Calu3 (cell line): ENCODE data around the gene ASAP2. TPM values are rescaled to one million over a fixed set of nuclear protein-coding genes. Genes with fewer than 3 reads are reported as not detected.

Source experiments
- BruUV-seq: library from RNA; stranded (reverse); fragments of 400-500 nt; replicated peaks from 2 replicates; lab custom pipeline; 2021; lab: Mats Ljungman, UMichigan
- CTCF ChIA-PET: fragments of 300-600 bp; sonication (Branson Sonifier 250); formaldehyde crosslinking; loops from one replicate; lab custom pipeline; 2022; ENCODE audit warnings: antibody characterized with exemption; lab: Charles Lee
- DNase-seq: peaks from one replicate; pipeline ENCODE4 v3.0.0; 2022
- H3K27ac Mint-ChIP-seq: one replicate; pipeline ENCODE4 v1.8.0; 2022; ENCODE audit warnings: mixed read lengths; ENCODE audit not compliant: unreplicated experiment
- H3K27me3 Mint-ChIP-seq: one replicate; pipeline ENCODE4 v1.8.0; 2022; ENCODE audit warnings: mixed read lengths; ENCODE audit not compliant: unreplicated experiment
- H3K36me3 Mint-ChIP-seq: one replicate; pipeline ENCODE4 v1.8.0; 2022; ENCODE audit warnings: mild to moderate bottlenecking, moderate library complexity, mixed read lengths; ENCODE audit not compliant: insufficient read depth, unreplicated experiment
- H3K4me1 Mint-ChIP-seq: one replicate; pipeline ENCODE4 v1.8.0; 2022; ENCODE audit warnings: mild to moderate bottlenecking, low read depth, mixed read lengths; ENCODE audit not compliant: unreplicated experiment
- H3K4me3 Mint-ChIP-seq: one replicate; pipeline ENCODE4 v1.8.0; 2022; ENCODE audit warnings: mild to moderate bottlenecking, low read depth, moderate library complexity, mixed read lengths; ENCODE audit not compliant: unreplicated experiment
- H3K9me3 Mint-ChIP-seq: one replicate; pipeline ENCODE4 v1.8.0; 2022; ENCODE audit warnings: low read depth, mixed read lengths; ENCODE audit not compliant: unreplicated experiment
- CTCF ChIP-seq: fragments of 200-600 bp; IDR thresholded peaks from one replicate; pipeline ENCODE4 v1.8.0; 2022; ENCODE audit warnings: antibody characterized with exemption; ENCODE audit not compliant: unreplicated experiment
- intact Hi-C: fragments of 100-400 bp; cut with micrococcal nuclease; formaldehyde crosslinking; loops from one replicate; pipeline ENCODE4 v1.10.0; 2022; ENCODE audit not compliant: unreplicated experiment
- total RNA-seq: library from RNA; stranded (reverse); gene quantifications from 2 replicates; pipeline ENCODE4 v1.2.3, GENCODE V29; 2022

ASAP2 gene
- total RNA-seq, 1 experiment from 2014 or later, result 78.6 TPM

DNA sequence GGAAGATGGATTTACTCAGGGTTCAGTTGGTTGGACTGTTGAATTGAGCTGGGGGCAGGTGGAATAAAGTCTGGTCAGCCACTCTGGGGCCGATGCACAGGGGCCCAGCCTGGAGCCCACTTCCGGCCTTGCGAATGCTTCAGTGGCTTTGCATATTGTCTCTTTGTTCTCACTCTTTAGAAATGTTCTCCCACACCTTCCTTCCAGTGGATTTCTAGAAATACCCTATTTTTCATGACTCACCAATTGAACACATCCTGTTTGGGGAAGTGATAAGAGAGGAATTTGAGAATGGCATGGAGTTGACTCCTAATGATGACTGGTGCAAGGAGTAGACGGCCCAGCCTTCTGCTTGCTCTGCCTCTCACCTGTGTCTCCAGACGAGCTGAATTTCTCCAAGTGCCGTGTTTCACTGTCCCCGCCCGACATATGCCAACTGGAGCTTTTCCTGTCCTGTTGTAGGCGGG, 28.1 kb downstream of the ASAP2 start:
- CTCF ChIA-PET, result interaction anchor here (0.9 to 2.6 kb wide), 10 partner anchors 10 to 93 kb away, joined by 3 to 14 read pairs (median 7); partner anchors contain the start of gene ASAP2
- Mint-ChIP-seq H3K36me3 (peaks cover 47% of the 10 kb centered on the region), H3K4me3 (peak overlapping the region; percentile 82), H3K4me1 (peaks cover 89% of the 10 kb centered on the region), H3K27me3 (no peaks in the 10 kb centered on the region), H3K27ac (peak overlapping the region; percentile 100), H3K9me3 (no peaks in the 10 kb centered on the region)
- intact Hi-C loops, result loop anchor here (1.0 to 5.0 kb wide), 5 partner anchors 14 to 92 kb away; no protein-coding TSS in a partner anchor
- BruUV-seq, result no TSS peak
- TF ChIP-seq CTCF, result no peak
- peak; percentile 86 for DNase-seq

- H3K4me3 Mint-ChIP-seq, result peak overlapping the region; percentile 82
- no peaks in the 10 kb centered on the region for H3K27me3 Mint-ChIP-seq
- CTCF ChIA-PET, result interaction anchor here (0.6 to 2.6 kb wide), 13 partner anchors 9 to 96 kb away, joined by 3 to 14 read pairs (median 4); partner anchors contain the start of gene ASAP2
- no peak for TF ChIP-seq CTCF
- DNase-seq, result peak; percentile 53
- H3K4me1 Mint-ChIP-seq, result peaks cover 83% of the 10 kb centered on the region
- peak overlapping the region; percentile 100 for H3K27ac Mint-ChIP-seq
- peaks cover 50% of the 10 kb centered on the region for H3K36me3 Mint-ChIP-seq
- BruUV-seq, result TSS peak; percentile 29
- no peaks in the 10 kb centered on the region for H3K9me3 Mint-ChIP-seq
- intact Hi-C loops, result loop anchor here (1.0 to 2.0 kb wide), 3 partner anchors 13 to 65 kb away; no protein-coding TSS in a partner anchor
These were observed 28.8 kb downstream of the ASAP2 start for GRCh38 chr2:9235147-9236044.

DNA sequence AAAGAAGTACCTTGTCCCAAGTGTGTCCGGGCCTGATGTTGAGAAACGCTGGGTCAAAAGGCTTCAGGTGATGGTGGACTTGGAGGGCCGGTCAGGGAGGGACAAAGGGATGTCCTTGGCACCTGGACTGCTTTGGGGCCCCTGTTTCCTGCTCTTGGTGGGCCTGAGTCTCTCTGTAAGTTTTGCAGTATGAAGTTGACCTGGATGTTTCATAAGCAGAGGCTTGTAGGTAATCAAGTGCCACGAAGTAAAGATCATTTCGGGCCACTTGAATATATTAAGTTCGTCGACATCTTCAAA, 29.4 kb downstream of the ASAP2 start:
- intact Hi-C loops, result no loop called here
- CTCF ChIA-PET, result interaction anchor here (1.1 to 2.6 kb wide), 3 partner anchors 12 to 93 kb away, joined by 4 to 14 read pairs (median 12); no protein-coding TSS in a partner anchor
- H3K27me3 Mint-ChIP-seq, result no peaks in the 10 kb centered on the region
- H3K4me3 Mint-ChIP-seq, result peak overlapping the region; percentile 82
- H3K4me1 Mint-ChIP-seq, result peaks cover 83% of the 10 kb centered on the region
- H3K27ac Mint-ChIP-seq, result peak overlapping the region; percentile 100
- H3K9me3 Mint-ChIP-seq, result no peaks in the 10 kb centered on the region
- peak; percentile 34 for DNase-seq
- BruUV-seq, result no TSS peak
- peaks cover 50% of the 10 kb centered on the region for H3K36me3 Mint-ChIP-seq
- no peak for TF ChIP-seq CTCF

GRCh38 chr2:9236867-9237266, 30.3 kb downstream of the ASAP2 start:
- intact Hi-C loops, result no loop called here
- Mint-ChIP-seq H3K9me3 (no peaks in the 10 kb centered on the region), H3K4me1 (peaks cover 83% of the 10 kb centered on the region), H3K27me3 (no peaks in the 10 kb centered on the region), H3K27ac (peak overlapping the region; percentile 100), H3K4me3 (peak overlapping the region; percentile 82), H3K36me3 (peaks cover 45% of the 10 kb centered on the region)
- no peak for TF ChIP-seq CTCF
- BruUV-seq, result no TSS peak
- CTCF ChIA-PET, result no interaction called here
- peak; percentile 33 for DNase-seq
